ENCODE results near the gene MTARC2.
A peak's percentile ranks its signal among the peaks of the same experiment; 100 is the strongest.

Gene MTARC2

DNA sequence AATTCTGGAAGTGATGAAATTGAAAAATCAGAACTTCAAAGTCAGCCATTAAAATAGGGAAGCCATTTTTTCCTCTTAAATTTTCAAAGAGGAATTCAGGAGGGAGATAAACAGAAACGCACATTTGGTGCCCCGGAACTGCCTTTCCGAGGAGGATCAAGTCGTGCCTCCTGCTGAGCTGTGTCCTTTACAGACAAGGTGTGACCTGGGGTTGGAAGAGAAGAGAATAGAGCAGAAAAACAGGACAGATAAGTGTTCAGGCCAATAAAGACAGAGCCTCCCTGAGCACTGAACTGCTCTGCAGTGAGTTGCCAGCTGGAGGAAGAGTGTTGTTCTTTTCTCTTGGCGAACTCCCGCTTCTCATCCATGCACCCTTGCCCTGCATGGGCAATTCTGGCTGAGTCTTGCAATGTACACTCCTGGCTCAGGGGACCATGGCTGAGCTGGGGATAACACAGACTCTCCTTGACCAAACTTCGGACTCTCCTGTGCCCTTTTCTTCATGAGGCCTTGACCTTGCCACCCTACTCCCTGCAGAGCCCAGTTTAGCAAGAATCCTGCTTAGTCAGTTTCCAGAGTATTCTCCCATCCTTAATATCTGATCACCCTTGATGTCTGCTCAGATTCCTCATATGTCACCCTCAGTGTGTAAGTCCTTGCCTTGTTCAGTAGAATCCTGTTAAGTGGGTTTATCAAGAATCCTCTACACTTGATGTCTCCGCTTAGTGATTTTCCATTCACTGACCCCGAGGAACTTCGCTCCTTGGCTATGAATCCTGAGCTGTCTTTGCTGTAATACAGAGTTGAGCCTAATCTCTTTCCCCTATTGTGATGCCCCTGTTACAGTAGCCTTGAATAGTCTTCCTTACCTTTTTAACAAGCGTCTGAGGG, 37.3 kb downstream of the MTARC2 start:
- Histone ChIP-seq H3K9me3 (ENCODE audit: control insufficient read depth, insufficient read depth, low read length) (no peaks in the 10 kb centered on the region), H3K27ac (ENCODE audit: low read length) (no peak overlapping the region), H3K27me3 (ENCODE audit: control insufficient read depth, insufficient read depth, low read length) (no peaks in the 10 kb centered on the region), H3K36me3 (ENCODE audit: control insufficient read depth, insufficient read depth, low read length) (no peaks in the 10 kb centered on the region), H3K4me1 (ENCODE audit: control insufficient read depth, insufficient read depth, low read length) (peaks cover 3% of the 10 kb centered on the region; the same call in 1 of the 2 replicates), H3K4me3 (ENCODE audit: low read length) (no peak overlapping the region)
- no peak for DNase-seq (ENCODE audit: low read depth, low spot score)
- WGBS (ENCODE audit: insufficient coverage, insufficient read length): no CpG with 5 or more reads among the region's 11 CpGs

DNA sequence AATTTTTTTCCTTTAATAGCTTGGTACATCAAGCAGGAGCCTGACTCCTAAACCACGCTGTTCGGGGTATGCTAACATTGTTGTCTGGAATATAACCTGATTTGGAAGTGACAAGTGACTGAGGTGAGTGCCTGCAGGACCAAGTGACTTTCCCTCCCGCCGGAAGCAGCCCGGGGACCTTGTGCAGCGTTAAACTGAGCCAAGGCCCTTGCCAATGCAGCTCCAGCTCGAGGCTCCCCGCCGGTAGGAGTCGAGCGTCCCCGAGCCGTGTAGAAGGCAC, 37.9 kb downstream of the MTARC2 start:
- WGBS (ENCODE audit: insufficient coverage, insufficient read length): no CpG with 5 or more reads among the region's 13 CpGs
- peak overlapping the region; percentile 4; the same call in 1 of the 2 replicates for H3K4me3 ChIP-seq (ENCODE audit: low read length)
- H3K27ac ChIP-seq (ENCODE audit: low read length): no peak overlapping the region
- no peaks in the 10 kb centered on the region for H3K27me3 ChIP-seq (ENCODE audit: control insufficient read depth, insufficient read depth, low read length)
- peaks cover 3% of the 10 kb centered on the region; the same call in 1 of the 2 replicates for H3K4me1 ChIP-seq (ENCODE audit: control insufficient read depth, insufficient read depth, low read length)
- DNase-seq (ENCODE audit: low read depth, low spot score): no peak
- no peaks in the 10 kb centered on the region for H3K9me3 ChIP-seq (ENCODE audit: control insufficient read depth, insufficient read depth, low read length)
- no peaks in the 10 kb centered on the region for H3K36me3 ChIP-seq (ENCODE audit: control insufficient read depth, insufficient read depth, low read length)

DNA sequence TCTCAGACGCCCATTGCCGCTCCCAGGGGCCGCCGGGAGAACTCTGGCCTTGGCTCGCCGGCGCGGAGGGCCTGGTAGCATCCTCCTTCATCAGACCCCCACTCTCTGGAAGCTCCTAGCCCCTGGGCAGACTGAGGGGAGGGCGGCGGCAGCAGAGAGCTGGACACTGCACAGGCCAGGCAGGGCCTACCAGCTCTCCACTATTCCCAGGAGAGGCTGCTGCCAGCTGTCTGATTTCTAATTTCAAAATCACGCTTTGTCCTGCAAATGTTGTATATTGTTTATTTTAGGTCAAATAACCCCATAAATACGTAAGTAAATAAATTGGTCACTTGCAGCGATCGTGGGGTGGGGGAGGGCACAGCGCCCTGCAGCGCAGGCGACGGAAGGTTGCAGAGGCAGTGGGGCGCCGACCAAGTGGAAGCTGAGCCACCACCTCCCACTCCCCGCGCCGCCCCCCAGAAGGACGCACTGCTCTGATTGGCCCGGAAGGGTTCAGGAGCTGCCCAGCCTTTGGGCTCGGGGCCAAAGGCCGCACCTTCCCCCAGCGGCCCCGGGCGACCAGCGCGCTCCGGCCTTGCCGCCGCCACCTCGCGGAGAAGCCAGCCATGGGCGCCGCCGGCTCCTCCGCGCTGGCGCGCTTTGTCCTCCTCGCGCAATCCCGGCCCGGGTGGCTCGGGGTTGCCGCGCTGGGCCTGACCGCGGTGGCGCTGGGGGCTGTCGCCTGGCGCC, 38.4 kb downstream of the MTARC2 start, which contains the start of gene MTARC1:
TSS of gene MTARC1 (plus strand) at position 577 of the 732 bp plus-strand sequence. CDS start at position 609, 32 bp downstream.
- WGBS (ENCODE audit: insufficient coverage, insufficient read length): no CpG with 5 or more reads among the region's 56 CpGs
- Histone ChIP-seq H3K27me3 (ENCODE audit: control insufficient read depth, insufficient read depth, low read length) (no peaks in the 10 kb centered on the region), H3K9me3 (ENCODE audit: control insufficient read depth, insufficient read depth, low read length) (no peaks in the 10 kb centered on the region), H3K4me1 (ENCODE audit: control insufficient read depth, insufficient read depth, low read length) (peaks cover 3% of the 10 kb centered on the region; the same call in 1 of the 2 replicates), H3K27ac (ENCODE audit: low read length) (no peak within 1 kb of the TSS), H3K36me3 (ENCODE audit: control insufficient read depth, insufficient read depth, low read length) (no peaks in the 10 kb centered on the region), H3K4me3 (ENCODE audit: low read length) (peak within 1 kb of the TSS; percentile 81)
- DNase-seq (ENCODE audit: low read depth, low spot score): no peak

DNA sequence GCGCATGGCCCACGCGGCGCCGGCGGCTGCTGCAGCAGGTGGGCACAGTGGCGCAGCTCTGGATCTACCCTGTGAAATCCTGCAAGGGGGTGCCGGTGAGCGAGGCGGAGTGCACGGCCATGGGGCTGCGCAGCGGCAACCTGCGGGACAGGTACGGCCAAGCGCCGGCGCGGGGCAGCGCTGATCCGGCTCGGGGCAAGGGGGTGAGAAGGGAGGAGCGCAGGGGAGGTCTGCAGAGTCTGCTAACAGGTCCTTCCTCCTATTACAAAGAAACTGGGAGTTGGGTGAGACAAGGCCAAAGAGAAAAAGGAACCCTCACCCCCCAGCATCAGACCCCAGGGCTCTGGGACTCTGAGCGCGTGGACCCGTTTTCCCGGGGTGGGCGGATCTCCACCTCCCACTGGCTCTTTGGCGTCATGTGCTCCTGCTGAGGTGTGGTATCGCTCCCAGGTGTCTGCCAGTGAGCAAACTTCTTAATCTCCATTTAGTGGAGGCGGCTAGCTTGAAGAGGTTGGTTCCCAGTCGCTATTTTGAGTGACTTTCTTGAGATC, 39.0 kb downstream of the MTARC2 start:
- Histone ChIP-seq H3K4me1 (ENCODE audit: control insufficient read depth, insufficient read depth, low read length) (peaks cover 3% of the 10 kb centered on the region; the same call in 1 of the 2 replicates), H3K9me3 (ENCODE audit: control insufficient read depth, insufficient read depth, low read length) (no peaks in the 10 kb centered on the region), H3K27ac (ENCODE audit: low read length) (no peak overlapping the region), H3K27me3 (ENCODE audit: control insufficient read depth, insufficient read depth, low read length) (no peaks in the 10 kb centered on the region), H3K4me3 (ENCODE audit: low read length) (peak overlapping the region; percentile 81), H3K36me3 (ENCODE audit: control insufficient read depth, insufficient read depth, low read length) (no peaks in the 10 kb centered on the region)
- no CpG with 5 or more reads among the region's 32 CpGs for WGBS (ENCODE audit: insufficient coverage, insufficient read length)
- DNase-seq (ENCODE audit: low read depth, low spot score): no peak

DNA sequence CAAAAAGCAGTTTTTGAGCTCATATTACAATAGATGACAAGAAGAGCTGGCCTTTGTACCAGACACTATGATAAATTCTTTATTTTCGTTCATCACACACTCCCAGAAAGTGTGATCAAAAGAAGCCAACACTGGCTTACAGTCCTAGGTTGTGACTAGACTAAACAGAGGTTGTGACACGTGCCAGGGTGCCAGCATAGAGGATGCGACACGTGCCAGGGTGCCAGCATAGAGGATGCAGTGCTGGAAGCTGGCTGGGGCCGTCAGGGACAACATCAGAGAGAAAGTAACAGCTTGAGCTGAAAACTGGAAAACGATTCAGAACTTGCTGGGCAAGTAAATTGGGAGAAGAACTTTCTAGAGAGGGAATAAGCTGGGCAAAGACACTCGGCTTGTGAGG, 40.8 kb downstream of the MTARC2 start:
- DNase-seq (ENCODE audit: low read depth, low spot score): no peak
- Histone ChIP-seq H3K27ac (ENCODE audit: low read length) (no peak overlapping the region), H3K27me3 (ENCODE audit: control insufficient read depth, insufficient read depth, low read length) (no peaks in the 10 kb centered on the region), H3K36me3 (ENCODE audit: control insufficient read depth, insufficient read depth, low read length) (no peaks in the 10 kb centered on the region), H3K4me1 (ENCODE audit: control insufficient read depth, insufficient read depth, low read length) (peaks cover 3% of the 10 kb centered on the region; the same call in 1 of the 2 replicates), H3K4me3 (ENCODE audit: low read length) (no peak overlapping the region), H3K9me3 (ENCODE audit: control insufficient read depth, insufficient read depth, low read length) (no peaks in the 10 kb centered on the region)
- WGBS (ENCODE audit: insufficient coverage, insufficient read length): no CpG with 5 or more reads among the region's 7 CpGs

DNA sequence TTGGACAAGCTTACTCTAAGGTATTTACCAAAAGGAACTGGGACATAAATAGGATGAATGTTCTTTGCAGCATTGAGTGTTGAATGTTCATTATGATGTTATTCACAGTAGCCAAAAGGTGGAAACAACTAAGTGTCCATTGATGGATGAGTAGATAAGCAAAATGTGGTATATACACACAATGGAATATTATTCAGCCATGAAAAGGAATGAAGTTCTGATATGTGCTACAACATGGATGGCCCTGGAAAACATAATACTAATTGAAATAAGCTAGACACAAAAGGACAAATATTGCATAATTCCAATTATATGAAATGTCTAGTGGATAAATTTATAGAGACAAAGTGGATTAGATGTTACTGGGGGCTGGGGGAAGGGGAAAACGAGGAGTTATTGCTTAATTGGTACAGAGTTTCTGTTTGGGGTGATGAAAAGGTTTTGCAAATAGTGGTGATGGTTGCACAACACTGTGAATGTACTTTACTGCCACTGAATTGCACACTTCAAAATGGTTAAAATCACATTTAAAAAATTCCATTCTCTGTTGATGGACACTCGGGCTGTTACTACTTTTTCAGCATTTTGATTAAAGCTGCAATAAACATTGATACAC, 41.5 kb downstream of the MTARC2 start:
- H3K27me3 ChIP-seq (ENCODE audit: control insufficient read depth, insufficient read depth, low read length): no peaks in the 10 kb centered on the region
- H3K4me1 ChIP-seq (ENCODE audit: control insufficient read depth, insufficient read depth, low read length): peaks cover 3% of the 10 kb centered on the region; the same call in 1 of the 2 replicates
- H3K27ac ChIP-seq (ENCODE audit: low read length): no peak overlapping the region
- no peak for DNase-seq (ENCODE audit: low read depth, low spot score)
- H3K4me3 ChIP-seq (ENCODE audit: low read length): no peak overlapping the region
- WGBS (ENCODE audit: insufficient coverage, insufficient read length): no CpG with 5 or more reads among the region's 2 CpGs
- no peaks in the 10 kb centered on the region for H3K9me3 ChIP-seq (ENCODE audit: control insufficient read depth, insufficient read depth, low read length)
- H3K36me3 ChIP-seq (ENCODE audit: control insufficient read depth, insufficient read depth, low read length): no peaks in the 10 kb centered on the region

DNA sequence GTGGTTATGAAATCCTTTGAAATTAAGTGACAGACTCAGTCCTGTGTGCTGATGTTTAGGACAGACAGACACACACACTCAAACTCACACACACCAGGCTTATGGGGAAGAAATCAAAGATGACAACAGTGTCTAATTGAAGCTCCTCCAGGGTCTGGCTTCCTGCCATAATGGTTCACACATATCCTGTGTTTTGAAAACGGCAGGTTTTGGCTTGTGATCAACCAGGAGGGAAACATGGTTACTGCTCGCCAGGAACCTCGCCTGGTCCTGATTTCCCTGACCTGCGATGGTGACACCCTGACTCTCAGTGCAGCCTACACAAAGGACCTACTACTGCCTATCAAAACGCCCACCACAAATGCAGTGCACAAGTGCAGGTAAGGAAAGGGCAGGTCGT, 43.2 kb downstream of the MTARC2 start:
- Histone ChIP-seq H3K27me3 (ENCODE audit: control insufficient read depth, insufficient read depth, low read length) (no peaks in the 10 kb centered on the region), H3K4me1 (ENCODE audit: control insufficient read depth, insufficient read depth, low read length) (no peaks in the 10 kb centered on the region), H3K9me3 (ENCODE audit: control insufficient read depth, insufficient read depth, low read length) (no peaks in the 10 kb centered on the region), H3K4me3 (ENCODE audit: low read length) (no peak overlapping the region), H3K27ac (ENCODE audit: low read length) (no peak overlapping the region), H3K36me3 (ENCODE audit: control insufficient read depth, insufficient read depth, low read length) (no peaks in the 10 kb centered on the region)
- WGBS (ENCODE audit: insufficient coverage, insufficient read length): no CpG with 5 or more reads among the region's 6 CpGs
- no peak for DNase-seq (ENCODE audit: low read depth, low spot score)

DNA sequence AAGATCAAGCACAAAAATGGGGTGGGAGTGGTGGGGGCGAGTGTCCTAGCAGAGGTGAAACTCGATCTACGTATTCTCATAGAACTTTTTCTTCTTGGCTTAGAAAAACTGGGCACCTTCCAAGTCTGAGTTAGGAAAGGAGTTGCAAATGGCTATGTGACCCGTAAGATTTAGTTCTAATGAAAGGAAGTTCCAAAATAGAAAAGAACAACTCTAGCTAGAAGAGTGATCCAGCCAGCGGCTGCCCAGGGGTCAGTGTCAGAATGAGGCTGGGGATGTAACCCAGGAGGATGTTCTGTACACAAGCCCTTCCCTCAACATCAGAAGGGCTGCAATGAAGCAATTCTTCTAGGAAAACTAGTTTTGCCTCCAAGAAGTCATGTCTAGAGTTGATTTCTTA, 43.8 kb downstream of the MTARC2 start:
- Histone ChIP-seq H3K27ac (ENCODE audit: low read length) (no peak overlapping the region), H3K36me3 (ENCODE audit: control insufficient read depth, insufficient read depth, low read length) (no peaks in the 10 kb centered on the region), H3K4me3 (ENCODE audit: low read length) (no peak overlapping the region), H3K4me1 (ENCODE audit: control insufficient read depth, insufficient read depth, low read length) (no peaks in the 10 kb centered on the region), H3K27me3 (ENCODE audit: control insufficient read depth, insufficient read depth, low read length) (no peaks in the 10 kb centered on the region), H3K9me3 (ENCODE audit: control insufficient read depth, insufficient read depth, low read length) (no peaks in the 10 kb centered on the region)
- no CpG with 5 or more reads among the region's 5 CpGs for WGBS (ENCODE audit: insufficient coverage, insufficient read length)
- DNase-seq (ENCODE audit: low read depth, low spot score): no peak

DNA sequence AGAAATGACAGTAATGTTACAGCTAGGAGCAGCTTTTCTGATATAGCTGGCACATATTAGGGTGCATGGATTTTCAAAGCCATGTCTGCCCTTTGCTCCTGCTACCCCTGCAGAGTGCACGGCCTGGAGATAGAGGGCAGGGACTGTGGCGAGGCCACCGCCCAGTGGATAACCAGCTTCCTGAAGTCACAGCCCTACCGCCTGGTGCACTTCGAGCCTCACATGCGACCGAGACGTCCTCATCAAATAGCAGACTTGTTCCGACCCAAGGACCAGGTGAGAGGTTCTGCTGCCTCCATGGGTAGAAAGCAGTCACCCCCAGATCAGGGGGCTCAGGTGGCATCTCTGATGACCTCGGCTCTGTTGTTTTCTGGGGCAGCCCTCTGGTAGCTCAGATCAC, 48.4 kb downstream of the MTARC2 start:
- Histone ChIP-seq H3K27ac (ENCODE audit: low read length) (no peak overlapping the region), H3K36me3 (ENCODE audit: control insufficient read depth, insufficient read depth, low read length) (no peaks in the 10 kb centered on the region), H3K27me3 (ENCODE audit: control insufficient read depth, insufficient read depth, low read length) (no peaks in the 10 kb centered on the region), H3K4me3 (ENCODE audit: low read length) (no peak overlapping the region), H3K9me3 (ENCODE audit: control insufficient read depth, insufficient read depth, low read length) (no peaks in the 10 kb centered on the region), H3K4me1 (ENCODE audit: control insufficient read depth, insufficient read depth, low read length) (no peaks in the 10 kb centered on the region)
- WGBS (ENCODE audit: insufficient coverage, insufficient read length): no CpG with 5 or more reads among the region's 10 CpGs
- DNase-seq (ENCODE audit: low read depth, low spot score): no peak

DNA sequence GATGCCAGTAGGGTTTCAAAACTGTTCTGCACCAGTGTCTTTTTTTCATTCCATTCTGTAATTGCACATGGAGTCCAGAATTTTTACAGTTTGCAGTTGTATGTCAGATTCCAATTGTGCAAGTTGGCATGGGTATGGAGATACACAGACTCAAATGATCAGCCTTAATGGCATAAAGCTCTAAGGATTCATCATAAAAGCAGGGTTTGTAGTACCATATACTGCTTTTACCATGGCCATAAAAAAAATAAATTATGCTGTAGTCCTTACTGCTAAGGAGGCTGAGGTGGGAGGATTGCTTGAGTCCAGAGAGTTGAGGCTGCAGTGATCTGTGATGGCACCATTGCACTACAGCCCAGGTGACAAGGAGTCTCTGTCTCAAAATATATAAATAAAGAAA, 48.9 kb downstream of the MTARC2 start:
- H3K27me3 ChIP-seq (ENCODE audit: control insufficient read depth, insufficient read depth, low read length): no peaks in the 10 kb centered on the region
- no peak overlapping the region for H3K4me3 ChIP-seq (ENCODE audit: low read length)
- DNase-seq (ENCODE audit: low read depth, low spot score): no peak
- H3K36me3 ChIP-seq (ENCODE audit: control insufficient read depth, insufficient read depth, low read length): peaks cover 3% of the 10 kb centered on the region; the same call in 1 of the 2 replicates
- no peak overlapping the region for H3K27ac ChIP-seq (ENCODE audit: low read length)
- H3K4me1 ChIP-seq (ENCODE audit: control insufficient read depth, insufficient read depth, low read length): no peaks in the 10 kb centered on the region
- no peaks in the 10 kb centered on the region for H3K9me3 ChIP-seq (ENCODE audit: control insufficient read depth, insufficient read depth, low read length)

All from iPS DF 6.9 (cell line).